Mucosa of gallbladder (tissue), 1 donor: ENCODE measurements around the gene SLC25A51. TPM values are rescaled to one million over a fixed set of nuclear protein-coding genes. Genes with fewer than 3 reads are reported as not detected.
"Not testable (repeated sequence)": the region's sequence is repeated elsewhere in the genome, so short reads cannot be mapped to it uniquely, and the experiment has no call there.

Source experiments
- DNase-seq: peaks from one replicate; pipeline ENCODE4 v3.0.0-alpha.2; 2020; ENCODE audit warnings: low spot score
- total RNA-seq: library from RNA; stranded (reverse); gene quantifications from one replicate; pipeline ENCODE4 v1.2.1, GENCODE V29; 2021
- donor health status: DM: no; HTN: no; CAD: no.

Gene SLC25A51
- total RNA-seq, 1 donor from 2014 or later, result 29.0 TPM

GRCh38 chr9:37919246-37919955 lies 15.5 kb upstream of the SLC25A51 start:
- DNase-seq, result no peak

GRCh38 chr9:37918665-37919170 lies 14.8 kb upstream of the SLC25A51 start:
- DNase-seq, result no peak

DNA sequence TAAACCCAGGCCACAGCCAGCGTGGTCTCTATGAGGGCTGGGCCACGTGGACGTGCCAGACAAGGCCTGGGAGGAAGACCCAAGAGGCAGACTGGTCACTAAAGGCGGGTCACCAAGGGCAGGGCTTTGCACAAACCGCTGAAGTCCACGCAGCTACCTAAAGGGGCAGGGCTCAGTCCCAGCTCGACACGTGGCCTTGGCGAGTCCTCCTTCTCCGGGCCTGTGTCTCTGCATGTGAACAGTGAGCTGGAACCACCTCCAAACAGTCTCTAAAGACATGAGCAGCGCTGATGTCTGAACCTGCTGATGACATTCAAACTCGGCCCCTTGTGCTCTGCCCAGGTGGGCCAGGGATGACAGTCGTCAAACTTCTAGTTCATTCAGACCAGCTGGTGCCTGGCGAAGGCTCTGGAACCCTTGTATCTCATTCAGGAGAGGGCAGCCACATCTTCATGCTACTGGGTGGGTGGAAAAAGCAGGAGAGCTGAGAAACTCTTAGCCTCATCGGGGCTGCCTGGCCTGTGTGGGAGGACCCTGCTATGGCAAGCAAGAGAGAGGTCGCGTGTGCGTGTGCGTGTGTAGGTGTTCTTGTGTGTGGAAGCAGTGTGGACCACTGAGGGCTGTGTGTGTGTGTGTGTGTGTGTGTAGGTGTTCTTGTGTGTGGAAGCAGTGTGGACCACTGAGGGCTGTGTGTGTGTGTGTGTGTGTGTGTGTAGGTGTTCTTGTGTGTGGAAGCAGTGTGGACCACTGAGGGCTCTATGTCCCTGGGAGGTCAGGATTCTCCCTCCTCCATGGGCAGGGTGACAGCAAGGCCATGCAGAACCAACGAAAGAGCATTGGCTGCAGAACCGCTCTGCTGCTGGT lies 14.1 kb upstream of the SLC25A51 start:
- DNase-seq, result no peak

DNA sequence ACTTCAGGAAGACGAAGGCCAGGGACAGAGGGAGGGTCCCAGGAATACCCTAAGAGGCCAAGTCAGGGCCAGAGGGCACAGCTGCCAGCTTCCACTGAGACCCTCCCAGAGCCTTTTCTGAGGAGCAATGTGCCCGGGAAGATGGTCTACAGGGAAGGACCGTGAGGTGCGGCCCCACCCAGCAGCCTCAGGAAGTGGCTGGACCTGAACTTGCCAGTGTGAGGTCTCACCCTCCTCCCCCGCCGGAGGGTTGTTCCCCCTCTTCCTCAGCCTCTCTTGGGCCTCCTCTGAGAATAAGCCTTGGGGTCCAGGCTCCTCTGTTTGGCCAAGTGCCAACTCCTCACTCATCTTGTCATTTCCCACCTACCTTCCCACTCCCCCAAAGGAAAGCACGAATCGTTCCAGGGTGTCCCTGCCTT lies 13.4 kb upstream of the SLC25A51 start:
- no peak for DNase-seq

- DNase-seq, result no peak
These were observed 12.8 kb upstream of the SLC25A51 start for GRCh38 chr9:37916471-37917312.

DNA sequence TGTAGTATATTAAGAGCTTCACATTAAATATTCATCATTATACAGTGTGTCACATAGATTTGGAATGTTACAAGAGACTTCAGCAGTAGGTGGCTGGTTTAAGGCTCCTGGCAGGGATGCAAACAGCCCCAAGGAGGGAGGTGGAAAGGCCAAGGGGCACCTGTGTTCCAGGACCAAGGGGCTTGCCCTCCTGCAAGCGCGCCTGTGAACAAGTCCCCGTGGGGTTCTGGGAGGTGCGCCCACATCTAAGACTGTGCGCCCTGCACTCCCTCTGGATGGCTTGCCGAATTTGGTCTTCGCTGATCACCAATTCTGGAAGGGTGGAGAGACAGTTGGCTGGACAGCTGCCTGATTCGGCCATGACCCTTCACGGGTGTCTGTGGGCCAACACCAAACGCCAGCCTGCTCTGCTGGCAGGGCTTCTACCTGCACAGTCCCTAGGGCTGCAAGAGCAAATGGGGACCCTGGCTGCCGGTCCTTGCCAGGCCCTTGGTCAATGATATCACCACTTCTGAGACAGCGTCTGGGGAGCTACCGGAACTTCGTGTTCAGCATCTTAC lies 12.1 kb upstream of the SLC25A51 start:
- DNase-seq, result no peak

GRCh38 chr9:37914701-37915358 lies 10.9 kb upstream of the SLC25A51 start:
- no peak for DNase-seq

DNA sequence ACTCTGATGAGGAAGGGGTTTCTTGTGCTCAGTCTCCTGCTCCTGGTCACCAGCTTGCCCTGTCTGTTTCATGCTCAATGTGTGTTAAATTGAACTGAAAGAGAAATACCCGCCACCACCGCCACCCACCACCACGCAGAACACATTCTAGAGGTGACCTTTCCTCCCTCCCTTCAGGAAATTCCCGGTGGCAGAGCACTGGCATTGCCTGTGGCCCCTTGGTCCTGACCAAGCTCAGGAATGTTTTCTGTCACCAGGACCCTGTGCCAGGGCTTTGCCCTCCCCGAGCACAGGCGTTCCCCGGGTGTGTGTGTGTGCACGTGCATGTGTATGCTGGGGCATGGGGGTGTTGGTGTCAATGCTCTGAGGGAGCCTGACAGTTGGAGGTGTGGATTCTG lies 10.2 kb upstream of the SLC25A51 start:
- no peak for DNase-seq

DNA sequence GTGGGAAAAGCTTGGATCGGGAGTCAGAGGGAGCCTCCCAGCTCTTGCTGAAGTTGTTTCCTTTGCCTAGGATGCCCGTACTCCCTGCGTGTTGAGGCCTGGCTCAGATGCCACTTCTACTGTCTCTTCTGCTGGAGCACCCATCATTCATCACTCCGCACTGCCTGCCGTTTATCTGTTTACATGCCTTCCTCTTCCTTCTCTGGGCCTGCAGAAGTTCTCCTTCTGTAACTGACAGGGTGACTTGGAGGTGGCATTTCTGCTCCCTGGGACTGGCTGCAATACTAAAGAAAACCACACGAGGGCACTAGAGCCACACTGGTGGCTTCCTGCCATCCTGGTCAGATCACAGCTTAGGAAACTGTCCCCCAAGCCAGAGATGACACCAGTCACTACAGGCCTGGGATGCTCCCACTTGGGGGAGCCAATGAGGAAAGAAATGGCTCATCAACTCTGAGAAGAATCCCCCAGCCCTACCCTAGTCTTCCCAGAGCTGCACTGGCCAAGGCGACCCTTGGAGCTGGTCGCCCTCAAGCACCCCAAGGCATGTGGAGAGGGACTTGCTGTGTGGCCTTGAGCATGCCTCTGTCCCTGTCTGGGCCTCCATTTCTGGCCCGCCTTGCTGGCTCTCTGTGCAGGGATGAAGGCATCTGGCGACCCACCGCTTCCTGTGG lies 9.7 kb upstream of the SLC25A51 start:
- peak; percentile 89 for DNase-seq

GRCh38 chr9:37911271-37911681 lies 7.3 kb upstream of the SLC25A51 start:
- DNase-seq, result no peak

- no peak for DNase-seq
These were observed 6.3 kb upstream of the SLC25A51 start for GRCh38 chr9:37910271-37910670.

GRCh38 chr9:37909836-37910235 lies 5.9 kb upstream of the SLC25A51 start:
- not testable (repeated sequence) for DNase-seq

DNA sequence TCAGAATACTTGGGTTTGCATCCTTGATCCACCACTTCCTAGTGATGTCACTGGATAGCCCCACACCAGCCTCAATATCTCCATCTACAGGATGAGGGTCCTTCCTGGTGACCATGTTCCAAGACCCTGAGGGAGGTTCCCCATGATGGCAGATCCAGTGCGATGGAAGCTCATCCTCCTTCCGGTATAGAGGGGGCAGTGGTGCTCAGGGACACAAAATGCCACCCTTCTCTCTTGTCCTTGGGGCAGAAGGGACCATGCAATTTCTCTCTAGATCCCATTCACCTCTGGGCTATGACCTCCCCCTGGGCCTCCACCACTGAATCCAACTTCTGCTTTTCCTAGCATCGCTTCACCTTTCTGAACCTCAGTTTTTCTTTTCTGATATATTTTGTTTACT lies 5.4 kb upstream of the SLC25A51 start:
- no peak for DNase-seq

DNA sequence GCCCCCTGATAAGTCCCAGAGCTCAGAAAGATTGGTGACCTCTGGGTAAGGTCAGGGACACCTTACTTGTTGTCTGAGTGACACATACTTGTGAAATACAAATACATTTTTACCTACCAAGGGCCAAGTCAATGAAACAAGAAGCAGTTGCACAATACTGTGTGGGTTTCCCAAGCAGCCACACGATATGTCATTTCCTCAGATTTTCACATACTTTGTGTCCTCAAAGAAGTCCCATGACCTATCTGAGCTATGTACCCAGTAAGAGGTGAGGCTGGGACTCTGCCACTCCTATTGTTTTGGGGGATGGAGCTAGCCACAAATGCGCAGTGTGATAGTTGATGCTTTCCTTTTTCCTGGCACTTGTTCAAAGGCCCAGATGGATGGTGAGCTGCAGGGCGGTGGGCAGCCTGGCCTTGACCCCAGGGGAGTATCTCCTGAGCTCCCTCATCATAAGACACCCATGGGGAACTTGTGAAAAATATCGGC lies 4.8 kb upstream of the SLC25A51 start:
- DNase-seq, result no peak

GRCh38 chr9:37908283-37908682 lies 4.4 kb upstream of the SLC25A51 start:
- no peak for DNase-seq

DNA sequence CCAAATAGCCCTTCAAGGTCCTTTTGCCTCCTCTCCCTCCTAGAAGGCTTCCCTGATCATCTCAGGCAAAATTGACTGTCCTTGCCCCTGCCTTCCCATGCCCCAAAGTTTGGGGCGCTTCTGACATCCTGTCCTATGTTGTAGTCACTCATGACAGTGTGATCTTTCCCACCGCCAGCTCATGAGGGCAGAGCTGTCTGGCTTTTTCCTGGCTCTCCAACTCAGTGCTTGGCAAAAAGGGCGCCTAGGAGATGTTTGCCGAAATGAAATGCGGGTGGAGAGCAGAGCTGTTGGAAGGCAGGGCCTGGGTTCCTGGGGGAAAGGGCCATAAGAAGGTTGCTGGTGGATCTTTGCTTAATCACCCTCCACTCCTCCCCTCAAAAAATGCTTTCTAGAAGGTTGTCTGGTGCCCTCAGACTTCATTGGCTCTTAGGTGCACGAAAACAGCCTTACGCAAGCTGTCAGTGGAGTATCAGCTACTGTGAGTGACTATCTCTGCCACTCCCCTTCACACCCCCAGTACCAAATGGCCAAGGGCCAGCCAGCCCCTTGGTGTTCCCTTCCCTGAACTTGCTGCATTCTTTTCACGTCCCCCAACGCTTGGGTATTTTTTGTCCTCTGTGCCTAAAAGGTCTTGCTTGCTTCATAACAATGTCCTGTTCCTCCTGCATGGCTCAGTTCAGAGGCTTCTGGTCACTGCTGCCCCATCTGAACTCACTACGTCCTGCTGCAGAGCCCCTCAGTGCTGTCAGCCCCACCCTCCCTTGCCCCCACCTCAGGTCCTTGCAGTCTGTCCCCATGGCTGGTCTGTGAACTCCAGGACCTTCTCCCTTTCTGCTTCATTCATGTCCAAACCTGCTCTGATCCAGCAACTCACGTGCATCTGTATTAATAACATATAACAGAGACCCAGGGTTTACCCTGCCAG lies 2.6 kb upstream of the SLC25A51 start:
- no peak for DNase-seq

GRCh38 chr9:37905776-37906175 lies 1.8 kb upstream of the SLC25A51 start:
- no peak for DNase-seq

DNA sequence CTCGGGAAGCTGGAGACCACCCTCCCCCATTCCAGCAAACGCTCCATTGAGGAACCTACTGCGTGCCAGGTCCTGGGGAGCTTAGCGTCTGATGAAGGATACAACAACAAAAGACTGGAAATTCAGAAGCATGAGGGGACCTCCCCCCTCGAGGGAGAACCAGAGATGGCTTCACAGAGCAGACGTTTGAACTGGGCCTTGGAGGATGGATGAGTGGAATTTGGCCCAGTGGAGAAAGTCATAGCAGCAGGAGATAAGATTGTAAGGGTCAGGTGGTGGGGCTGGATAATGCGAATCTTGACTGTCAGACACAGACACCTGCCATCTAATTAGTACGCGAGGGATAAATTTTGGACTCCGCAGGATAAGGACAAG lies 1.2 kb upstream of the SLC25A51 start:
- DNase-seq, result no peak

DNA sequence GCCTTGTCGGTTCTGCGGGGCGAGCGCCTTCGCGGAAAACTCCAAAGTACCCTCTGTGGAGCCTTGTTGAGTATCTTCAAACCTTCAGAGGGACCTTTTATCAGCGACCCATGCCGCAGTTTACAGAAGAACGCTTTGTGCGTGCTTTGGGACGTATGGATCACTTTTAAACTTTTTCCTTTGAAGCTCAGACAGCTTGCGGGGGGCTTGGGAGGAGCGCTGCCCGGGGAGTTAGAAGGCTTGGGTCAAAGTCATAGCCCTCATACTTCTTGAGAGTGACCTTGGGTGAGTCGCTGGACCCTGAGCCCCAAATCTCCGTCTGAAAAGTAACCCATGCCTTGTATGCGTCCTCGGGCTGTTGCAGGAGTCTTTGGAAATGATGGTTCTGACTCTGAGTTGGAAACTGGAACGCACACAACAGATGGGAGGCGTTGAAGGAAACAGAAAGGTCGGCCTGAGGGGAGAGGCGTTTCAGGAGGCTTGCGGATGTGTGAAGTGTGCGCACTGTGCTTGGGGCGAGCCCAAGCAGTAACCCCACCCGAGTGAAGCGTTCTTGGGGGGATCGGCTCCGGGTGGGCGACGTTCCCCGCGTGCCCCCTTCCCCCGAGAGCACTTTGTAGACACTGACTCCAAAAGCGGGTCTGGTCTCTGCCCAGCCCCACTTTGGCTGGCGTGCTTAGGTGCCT lies 661 bp upstream of the SLC25A51 start:
- DNase-seq, result no peak
